Gastrocnemius medialis (tissue), 4 donors: ENCODE results near the gene PBX3. TPM values are rescaled to one million over a fixed set of nuclear protein-coding genes. Genes with fewer than 3 reads are reported as not detected.

ENCODE experiments used
- ATAC-seq, 2 donors: fragments of 150-250 bp; one replicate each; pipeline ENCODE4 v1.9.1; 2016
- DNase-seq, 2 donors: peaks; one replicate each; pipeline ENCODE4 v3.0.0-alpha.2; 2019
- H3K27ac ChIP-seq, 4 donors: fragments of 200-600 bp; sonication (generic); 1 replicate in 1 of 4; 2 replicates in 3 of 4; pipeline ENCODE4 v1.5.1; 2016 to 2018; ENCODE audit warnings: mild to moderate bottlenecking in 2 of 4, moderate library complexity in 1 of 4
- H3K27me3 ChIP-seq, 3 donors: fragments of 200-600 bp; sonication (generic) in 2 of 3; 1 replicate in 1 of 3; 2 replicates in 2 of 3; pipeline versions ENCODE4 v1.5.1 to v1.6.0; 2016 to 2019; ENCODE audit warnings: mild to moderate bottlenecking in 1 of 3, moderate library complexity in 1 of 3
- H3K36me3 ChIP-seq, 2 donors: fragments of 200-600 bp; sonication (generic) in 1 of 2; one replicate each; pipeline ENCODE4 v1.5.1; 2017 to 2018
- H3K4me1 ChIP-seq, 2 donors: fragments of 200-600 bp; sonication (generic) in 1 of 2; one replicate each; pipeline ENCODE4 v1.5.1; 2016 to 2017; ENCODE audit warnings: mild to moderate bottlenecking in 2 of 2
- H3K4me3 ChIP-seq, 4 donors: fragments of 200-600 bp; sonication (generic) in 3 of 4; 1 replicate in 1 of 4; 2 replicates in 3 of 4; pipeline ENCODE4 v1.5.1; 2016 to 2019; ENCODE audit warnings: mild to moderate bottlenecking in 2 of 4
- H3K9me3 ChIP-seq, 3 donors: fragments of 200-600 bp; sonication (generic) in 2 of 3; 1 replicate in 1 of 3; 2 replicates in 2 of 3; pipeline ENCODE4 v1.5.1; 2016 to 2019
- POLR2A ChIP-seq, 2 donors: fragments of 450-650 bp; IDR thresholded peaks; one replicate each; pipeline ENCODE4 v1.6.1; 2017; ENCODE audit warnings: antibody characterized with exemption in 2 of 2, mild to moderate bottlenecking in 2 of 2, moderate library complexity in 2 of 2
- in situ Hi-C, 4 donors: fragments of 200-750 bp; cut with MboI; loops; one replicate each; pipeline versions ENCODE4 v1.15.0 to v1.8.0; 2017; ENCODE audit warnings: low sequenced_read_pairs in 4 of 4
- intact Hi-C: fragments of 100-400 bp; cut with DNase I; formaldehyde crosslinking; loops from one replicate; pipeline ENCODE4 v1.15.1; 2023; ENCODE audit warnings: low total_unique reads
- total RNA-seq, 4 donors: library from RNA; depleted of rRNA; stranded (reverse); fragments of >200 nt; gene quantifications; one replicate each; pipeline versions ENCODE4 v1.1.0 to v1.2.3, GENCODE V29; 2016
- TF ChIP-seq, protein P1 (sequence below), 5 experiments: fragments of 450-650 bp in 3 of 5; fragments of 200-600 bp in 2 of 5; sonication (generic) in 2 of 5; IDR thresholded peaks in 4 of 5; conservative IDR thresholded peaks in 1 of 5; 1 replicate in 4 of 5; 2 replicates in 1 of 5; pipeline ENCODE4 v1.5.1; 2016 to 2019; ENCODE audit warnings: antibody characterized with exemption in 5 of 5, mild to moderate bottlenecking in 3 of 5, moderate library complexity in 3 of 5

The PBX3 gene
- total RNA-seq, 4 donors from 2014 or later = 6.6 to 31.0 (median 9.6) TPM

DNA sequence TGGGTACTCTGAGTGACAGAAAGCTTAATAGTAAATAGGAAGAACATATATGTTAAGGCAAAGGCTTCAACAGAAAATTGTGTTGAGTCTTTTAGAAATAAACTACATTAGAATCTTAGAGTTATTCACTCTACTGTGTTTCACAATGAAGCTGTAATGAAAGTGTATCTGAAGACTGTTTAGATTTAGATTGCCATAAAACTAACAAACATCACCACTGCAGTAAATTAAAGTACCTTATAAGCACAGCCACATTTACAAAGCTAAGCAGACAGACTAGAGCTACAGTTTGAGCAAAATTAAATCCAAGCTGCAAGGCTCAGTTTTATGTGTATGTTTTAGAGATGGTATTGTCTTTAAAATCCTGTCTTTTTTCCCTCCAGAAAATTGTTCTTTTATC lies 172.4 kb downstream of the PBX3 start:
- Histone ChIP-seq H3K4me3 (no peak overlapping the region), H3K36me3 (no peaks in the 10 kb centered on the region), H3K27me3 (no peaks in the 10 kb centered on the region), H3K27ac (no peak overlapping the region), H3K9me3 (no peaks in the 10 kb centered on the region), H3K4me1 (no peaks in the 10 kb centered on the region)
- in situ Hi-C loops (no loop called here), intact Hi-C loops (no loop called here)
- TF ChIP-seq, protein P1, sequence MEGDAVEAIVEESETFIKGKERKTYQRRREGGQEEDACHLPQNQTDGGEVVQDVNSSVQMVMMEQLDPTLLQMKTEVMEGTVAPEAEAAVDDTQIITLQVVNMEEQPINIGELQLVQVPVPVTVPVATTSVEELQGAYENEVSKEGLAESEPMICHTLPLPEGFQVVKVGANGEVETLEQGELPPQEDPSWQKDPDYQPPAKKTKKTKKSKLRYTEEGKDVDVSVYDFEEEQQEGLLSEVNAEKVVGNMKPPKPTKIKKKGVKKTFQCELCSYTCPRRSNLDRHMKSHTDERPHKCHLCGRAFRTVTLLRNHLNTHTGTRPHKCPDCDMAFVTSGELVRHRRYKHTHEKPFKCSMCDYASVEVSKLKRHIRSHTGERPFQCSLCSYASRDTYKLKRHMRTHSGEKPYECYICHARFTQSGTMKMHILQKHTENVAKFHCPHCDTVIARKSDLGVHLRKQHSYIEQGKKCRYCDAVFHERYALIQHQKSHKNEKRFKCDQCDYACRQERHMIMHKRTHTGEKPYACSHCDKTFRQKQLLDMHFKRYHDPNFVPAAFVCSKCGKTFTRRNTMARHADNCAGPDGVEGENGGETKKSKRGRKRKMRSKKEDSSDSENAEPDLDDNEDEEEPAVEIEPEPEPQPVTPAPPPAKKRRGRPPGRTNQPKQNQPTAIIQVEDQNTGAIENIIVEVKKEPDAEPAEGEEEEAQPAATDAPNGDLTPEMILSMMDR (IDR thresholded peaks at IDR 0.05 in 4 of 5, conservative IDR thresholded peaks at IDR 0.05 in 1 of 5) = no peak
- no peak for TF ChIP-seq POLR2A (IDR thresholded peaks at IDR 0.05)
- no peak for ATAC-seq
- no peak for DNase-seq

GRCh38 chr9:125920402-125920801 lies 173.2 kb downstream of the PBX3 start:
- Histone ChIP-seq H3K4me1 (no peaks in the 10 kb centered on the region), H3K4me3 (no peak overlapping the region), H3K27me3 (no peaks in the 10 kb centered on the region), H3K9me3 (no peaks in the 10 kb centered on the region), H3K27ac (no peak overlapping the region), H3K36me3 (no peaks in the 10 kb centered on the region)
- intact Hi-C loops = no loop called here
- ATAC-seq (no peak), DNase-seq (no peak)
- in situ Hi-C loops = no loop called here
- no peak for TF ChIP-seq POLR2A (IDR thresholded peaks at IDR 0.05)
- TF ChIP-seq, protein P1 (IDR thresholded peaks at IDR 0.05 in 4 of 5, conservative IDR thresholded peaks at IDR 0.05 in 1 of 5) = no peak

- in situ Hi-C loops = no loop called here
- ATAC-seq = no peak
- Histone ChIP-seq H3K27ac (no peak overlapping the region), H3K4me3 (no peak overlapping the region), H3K9me3 (no peaks in the 10 kb centered on the region), H3K27me3 (no peaks in the 10 kb centered on the region), H3K36me3 (no peaks in the 10 kb centered on the region), H3K4me1 (no peaks in the 10 kb centered on the region)
- intact Hi-C loops = no loop called here
- TF ChIP-seq POLR2A (IDR thresholded peaks at IDR 0.05) = no peak
- TF ChIP-seq, protein P1 (IDR thresholded peaks at IDR 0.05 in 4 of 5, conservative IDR thresholded peaks at IDR 0.05 in 1 of 5) = no peak
- DNase-seq = no peak
Measured at GRCh38 chr9:125922854-125923253, 175.7 kb downstream of the PBX3 start.

- in situ Hi-C loops (no loop called here), intact Hi-C loops (no loop called here)
- no peak for ATAC-seq
- H3K27ac ChIP-seq = no peak overlapping the region
- H3K4me3 ChIP-seq = no peak overlapping the region
- H3K9me3 ChIP-seq = no peaks in the 10 kb centered on the region
- TF ChIP-seq, protein P1 (IDR thresholded peaks at IDR 0.05 in 4 of 5, conservative IDR thresholded peaks at IDR 0.05 in 1 of 5) = no peak
- TF ChIP-seq POLR2A (IDR thresholded peaks at IDR 0.05) = no peak
- no peaks in the 10 kb centered on the region for H3K4me1 ChIP-seq
- H3K27me3 ChIP-seq = no peaks in the 10 kb centered on the region
- DNase-seq = no peak
- no peaks in the 10 kb centered on the region for H3K36me3 ChIP-seq
Measured at GRCh38 chr9:125924351-125924750, 177.2 kb downstream of the PBX3 start.

- in situ Hi-C loops (no loop called here), intact Hi-C loops (no loop called here)
- no peaks in the 10 kb centered on the region for H3K36me3 ChIP-seq
- no peak overlapping the region for H3K27ac ChIP-seq
- no peaks in the 10 kb centered on the region for H3K27me3 ChIP-seq
- no peak overlapping the region for H3K4me3 ChIP-seq
- no peaks in the 10 kb centered on the region for H3K4me1 ChIP-seq
- H3K9me3 ChIP-seq = no peaks in the 10 kb centered on the region
- ATAC-seq (no peak), DNase-seq (no peak)
- TF ChIP-seq, protein P1 (IDR thresholded peaks at IDR 0.05 in 4 of 5, conservative IDR thresholded peaks at IDR 0.05 in 1 of 5) = no peak
- no peak for TF ChIP-seq POLR2A (IDR thresholded peaks at IDR 0.05)
Measured at GRCh38 chr9:125926936-125927335, 179.8 kb downstream of the PBX3 start.
